PC-9 (cell line): ENCODE measurements around the gene MAEA.

Source experiments
- EZH2 ChIP-seq: fragments of 200-600 bp; sonication (generic); IDR thresholded peaks from 2 replicates; pipeline ENCODE4 v1.8.0; 2017; ENCODE audit warnings: antibody characterized with exemption, low read depth
- TF ChIP-seq, protein P1 (sequence below): fragments of 200-600 bp; sonication (generic); conservative IDR thresholded peaks from 2 replicates; pipeline ENCODE4 v1.6.1; 2017; ENCODE audit warnings: mixed run types, antibody characterized with exemption, mild to moderate bottlenecking, moderate library complexity

DNA sequence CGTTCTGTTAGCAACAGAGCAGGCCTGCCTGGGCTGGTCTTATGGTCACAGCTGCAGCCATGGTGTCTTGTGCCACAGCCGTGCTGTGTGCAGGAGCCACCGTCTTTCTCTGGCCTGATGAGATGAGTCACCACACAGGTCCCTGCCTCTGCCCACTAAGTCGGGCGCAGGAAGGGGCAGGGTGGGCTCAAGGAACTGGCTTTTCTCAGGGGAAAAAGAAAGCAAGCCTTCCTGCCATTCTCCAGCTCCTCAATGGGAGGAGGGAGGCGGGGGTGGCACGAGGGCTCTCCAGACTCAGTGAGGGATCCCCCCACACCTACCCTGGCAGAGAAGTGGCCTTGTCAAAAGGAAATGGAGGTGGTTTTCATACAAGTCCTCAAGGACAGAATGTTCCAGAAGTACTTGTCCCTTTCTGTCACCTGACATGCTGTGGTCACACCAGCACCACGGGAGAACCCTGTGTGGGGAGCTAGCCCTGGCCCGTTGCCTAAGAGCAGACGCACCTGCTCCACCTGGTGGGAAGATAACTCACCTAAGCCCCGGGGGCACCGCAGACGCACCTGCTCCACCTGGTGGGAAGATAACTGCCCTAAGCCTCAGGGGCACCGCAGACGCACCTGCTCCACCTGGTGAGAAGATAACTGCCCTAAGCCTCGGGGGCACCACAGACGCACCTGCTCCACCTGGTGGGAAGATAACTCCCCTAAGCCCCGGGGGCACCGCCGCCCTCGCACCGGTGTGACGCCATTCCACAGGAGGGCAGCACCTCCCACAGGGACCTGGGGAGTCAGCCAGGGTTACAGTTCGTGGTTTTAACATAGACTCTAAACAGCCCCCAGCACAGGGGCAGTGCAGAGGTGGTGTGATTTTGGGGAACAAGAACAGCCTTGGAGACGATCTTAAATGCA, 75.8 kb downstream of the MAEA start:
- TF ChIP-seq, protein P1, sequence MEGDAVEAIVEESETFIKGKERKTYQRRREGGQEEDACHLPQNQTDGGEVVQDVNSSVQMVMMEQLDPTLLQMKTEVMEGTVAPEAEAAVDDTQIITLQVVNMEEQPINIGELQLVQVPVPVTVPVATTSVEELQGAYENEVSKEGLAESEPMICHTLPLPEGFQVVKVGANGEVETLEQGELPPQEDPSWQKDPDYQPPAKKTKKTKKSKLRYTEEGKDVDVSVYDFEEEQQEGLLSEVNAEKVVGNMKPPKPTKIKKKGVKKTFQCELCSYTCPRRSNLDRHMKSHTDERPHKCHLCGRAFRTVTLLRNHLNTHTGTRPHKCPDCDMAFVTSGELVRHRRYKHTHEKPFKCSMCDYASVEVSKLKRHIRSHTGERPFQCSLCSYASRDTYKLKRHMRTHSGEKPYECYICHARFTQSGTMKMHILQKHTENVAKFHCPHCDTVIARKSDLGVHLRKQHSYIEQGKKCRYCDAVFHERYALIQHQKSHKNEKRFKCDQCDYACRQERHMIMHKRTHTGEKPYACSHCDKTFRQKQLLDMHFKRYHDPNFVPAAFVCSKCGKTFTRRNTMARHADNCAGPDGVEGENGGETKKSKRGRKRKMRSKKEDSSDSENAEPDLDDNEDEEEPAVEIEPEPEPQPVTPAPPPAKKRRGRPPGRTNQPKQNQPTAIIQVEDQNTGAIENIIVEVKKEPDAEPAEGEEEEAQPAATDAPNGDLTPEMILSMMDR = no peak; the same call in 1 of the 2 replicates
- no peak for TF ChIP-seq EZH2
